A673 (cell line): ENCODE results near the gene FRMPD4.

Experiments
- EZH2 ChIP-seq: fragments of 200-600 bp; sonication (generic); IDR thresholded peaks from 2 replicates; pipeline ENCODE4 v1.6.1; 2017; ENCODE audit warnings: borderline replicate concordance, low read depth, mild to moderate bottlenecking, mixed read lengths, antibody characterized with exemption, low read length; ENCODE audit not compliant: poor library complexity, severe bottlenecking
- TF ChIP-seq, protein P1 (sequence below): fragments of 300-800, 200-600 bp; sonication (generic); conservative IDR thresholded peaks from 2 replicates; pipeline ENCODE4 v1.5.1; 2017; ENCODE audit warnings: low read depth, mild to moderate bottlenecking, antibody characterized with exemption, low read length, moderate library complexity, mixed read lengths

DNA sequence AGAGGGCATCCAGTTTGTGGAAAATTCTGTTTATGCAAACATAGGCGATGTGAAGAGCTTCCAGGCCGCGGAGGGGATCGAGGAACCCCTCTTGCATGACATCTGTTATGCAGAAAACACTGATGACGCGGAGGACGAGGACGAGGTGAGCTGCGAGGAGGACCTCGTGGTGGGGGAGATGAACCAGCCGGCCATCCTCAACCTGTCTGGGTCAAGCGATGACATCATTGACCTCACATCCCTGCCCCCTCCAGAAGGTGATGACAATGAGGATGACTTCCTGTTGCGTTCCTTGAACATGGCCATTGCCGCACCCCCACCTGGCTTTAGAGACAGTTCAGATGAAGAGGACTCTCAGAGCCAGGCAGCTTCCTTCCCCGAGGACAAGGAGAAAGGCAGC is 578.3 kb downstream of the FRMPD4 start:
- no peak for TF ChIP-seq EZH2
- TF ChIP-seq, protein P1, sequence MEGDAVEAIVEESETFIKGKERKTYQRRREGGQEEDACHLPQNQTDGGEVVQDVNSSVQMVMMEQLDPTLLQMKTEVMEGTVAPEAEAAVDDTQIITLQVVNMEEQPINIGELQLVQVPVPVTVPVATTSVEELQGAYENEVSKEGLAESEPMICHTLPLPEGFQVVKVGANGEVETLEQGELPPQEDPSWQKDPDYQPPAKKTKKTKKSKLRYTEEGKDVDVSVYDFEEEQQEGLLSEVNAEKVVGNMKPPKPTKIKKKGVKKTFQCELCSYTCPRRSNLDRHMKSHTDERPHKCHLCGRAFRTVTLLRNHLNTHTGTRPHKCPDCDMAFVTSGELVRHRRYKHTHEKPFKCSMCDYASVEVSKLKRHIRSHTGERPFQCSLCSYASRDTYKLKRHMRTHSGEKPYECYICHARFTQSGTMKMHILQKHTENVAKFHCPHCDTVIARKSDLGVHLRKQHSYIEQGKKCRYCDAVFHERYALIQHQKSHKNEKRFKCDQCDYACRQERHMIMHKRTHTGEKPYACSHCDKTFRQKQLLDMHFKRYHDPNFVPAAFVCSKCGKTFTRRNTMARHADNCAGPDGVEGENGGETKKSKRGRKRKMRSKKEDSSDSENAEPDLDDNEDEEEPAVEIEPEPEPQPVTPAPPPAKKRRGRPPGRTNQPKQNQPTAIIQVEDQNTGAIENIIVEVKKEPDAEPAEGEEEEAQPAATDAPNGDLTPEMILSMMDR = no peak
